A673 (cell line): ENCODE data around the gene SIN3B.

Experiments used
- CTCF ChIP-seq: fragments of 300-800, 200-600 bp; sonication (generic); conservative IDR thresholded peaks from 2 replicates; pipeline ENCODE4 v1.5.1; 2017; ENCODE audit warnings: low read depth, mild to moderate bottlenecking, antibody characterized with exemption, low read length, moderate library complexity, mixed read lengths
- EZH2 ChIP-seq: fragments of 200-600 bp; sonication (generic); IDR thresholded peaks from 2 replicates; pipeline ENCODE4 v1.6.1; 2017; ENCODE audit warnings: borderline replicate concordance, low read depth, mild to moderate bottlenecking, mixed read lengths, antibody characterized with exemption, low read length; ENCODE audit not compliant: poor library complexity, severe bottlenecking

DNA sequence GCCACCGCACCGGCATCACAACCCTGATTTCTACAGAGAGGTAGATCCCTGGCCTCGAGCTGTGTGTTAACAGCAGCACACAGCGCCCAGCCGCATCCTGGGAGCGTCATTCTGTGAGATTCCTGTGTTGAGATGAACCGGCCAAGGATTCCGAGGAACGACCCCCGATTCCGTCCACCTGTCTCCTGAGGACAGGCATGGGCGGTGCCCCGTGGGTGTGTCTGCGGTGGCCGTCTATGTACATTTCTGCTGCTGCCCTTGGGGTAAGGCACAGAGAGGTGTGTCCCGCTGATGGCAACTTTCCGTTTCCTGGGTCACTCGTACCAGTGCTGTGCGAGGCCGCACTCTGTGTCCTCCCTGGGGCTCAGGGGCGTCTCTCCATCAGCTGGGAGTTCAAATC is 43.5 kb downstream of the SIN3B start:
- TF ChIP-seq CTCF: no peak
- no peak for TF ChIP-seq EZH2
